IMR-90 (cell line): ENCODE data around the gene MAPKAP1. TPM values are rescaled to one million over a fixed set of nuclear protein-coding genes. Genes with fewer than 3 reads are reported as not detected.
A peak's percentile ranks its signal among the peaks of the same experiment; 100 is the strongest.

Experiments
- ATAC-seq: fragments of 200-7000 bp; cut with Tn5 transposase; 2 replicates; pipeline ENCODE4 v1.9.1; 2020; ENCODE audit warnings: low read depth, mild to moderate bottlenecking, moderate library complexity
- BruUV-seq: library from RNA; stranded (reverse); fragments of 400-500 nt; replicated peaks from 2 replicates; lab custom pipeline; 2021; lab: Mats Ljungman, UMichigan
- CTCF ChIA-PET: fragments of 300-600 bp; formaldehyde crosslinking; extraction: SDS; loops from one replicate; lab custom pipeline; 2021; ENCODE audit warnings: antibody characterized with exemption; lab: Yijun Ruan, JAX
- POLR2A ChIA-PET: fragments of 300-600 bp; sonication (Branson Sonifier 250); formaldehyde crosslinking; loops from one replicate; lab custom pipeline; 2022; ENCODE audit warnings: antibody characterized with exemption; ENCODE audit not compliant: unreplicated experiment; lab: Charles Lee
- DNase-seq: peaks from one replicate; pipeline ENCODE4 v3.0.0; 2013
- H2AFZ ChIP-seq: replicated peaks from 2 replicates; pipeline ENCODE3; 2013; ENCODE audit warnings: low read length, mild to moderate bottlenecking; ENCODE audit not compliant: poor library complexity
- H2AK5ac ChIP-seq: 2 replicates; pipeline ENCODE4 v1.6.1; 2013; ENCODE audit warnings: low read depth, low read length, inconsistent platforms
- H2AK9ac ChIP-seq: replicated peaks from 2 replicates; pipeline ENCODE3; 2013; ENCODE audit warnings: mild to moderate bottlenecking, low read depth, low read length, moderate library complexity; ENCODE audit not compliant: poor library complexity
- H2BK120ac ChIP-seq: 2 replicates; pipeline ENCODE4 v1.6.1; 2013; ENCODE audit warnings: low read depth, low read length, inconsistent platforms
- H2BK15ac ChIP-seq: 3 replicates; pipeline ENCODE4 v1.6.1; 2013; ENCODE audit warnings: low read depth, low read length, inconsistent platforms
- H2BK20ac ChIP-seq: 2 replicates; pipeline ENCODE4 v1.6.1; 2013; ENCODE audit warnings: low read depth, mild to moderate bottlenecking, inconsistent platforms, low read length, moderate library complexity
- H2BK5ac ChIP-seq: 2 replicates; pipeline ENCODE4 v1.6.1; 2013; ENCODE audit warnings: mild to moderate bottlenecking, low read depth, low read length, inconsistent platforms; ENCODE audit not compliant: poor library complexity, severe bottlenecking
- H3K14ac ChIP-seq: replicated peaks from 2 replicates; pipeline ENCODE4 v1.6.1; 2013; ENCODE audit warnings: low read depth, low read length, inconsistent platforms
- H3K18ac ChIP-seq: 2 replicates; pipeline ENCODE4 v1.6.1; 2013; ENCODE audit warnings: low read depth, low read length, control low read depth
- H3K23ac ChIP-seq: 2 replicates; pipeline ENCODE4 v1.6.1; 2013; ENCODE audit warnings: low read depth, low read length, inconsistent platforms
- H3K27ac ChIP-seq: 2 replicates; pipeline ENCODE4 v1.5.1; 2013; ENCODE audit warnings: mild to moderate bottlenecking, control low read depth, low read length; ENCODE audit not compliant: insufficient read depth
- H3K27me3 ChIP-seq: 2 replicates; pipeline ENCODE4 v1.6.1; 2013; ENCODE audit warnings: low read length; ENCODE audit not compliant: control insufficient read depth, insufficient read depth
- H3K36me3 ChIP-seq: 2 replicates; pipeline ENCODE4 v1.6.1; 2013; ENCODE audit warnings: low read length, mixed read lengths; ENCODE audit not compliant: control insufficient read depth, insufficient read depth
- H3K4ac ChIP-seq: 2 replicates; pipeline ENCODE4 v1.6.1; 2013; ENCODE audit warnings: low read depth, low read length, inconsistent platforms
- H3K4me1 ChIP-seq: 2 replicates; pipeline ENCODE4 v1.6.1; 2013; ENCODE audit warnings: low read length, mixed read lengths; ENCODE audit not compliant: control insufficient read depth, insufficient read depth
- H3K4me2 ChIP-seq: 2 replicates; pipeline ENCODE4 v1.6.1; 2013; ENCODE audit warnings: low read depth, mild to moderate bottlenecking, control low read depth, low read length, moderate library complexity
- H3K4me3 ChIP-seq: 2 replicates; pipeline ENCODE4 v1.5.1; 2013; ENCODE audit warnings: low read depth, mild to moderate bottlenecking, control low read depth, low read length, moderate library complexity; ENCODE audit not compliant: insufficient read depth
- H3K56ac ChIP-seq: 2 replicates; pipeline ENCODE4 v1.6.1; 2013; ENCODE audit warnings: low read length, inconsistent platforms; ENCODE audit not compliant: insufficient read depth; ENCODE audit errors: extremely low read depth
- H3K79me1 ChIP-seq, 2 experiments: 2 replicates each; pipeline ENCODE4 v1.6.1; 2013; ENCODE audit warnings: low read length in 2 of 2, inconsistent platforms in 1 of 2, low read depth in 1 of 2
- H3K9ac ChIP-seq: 2 replicates; pipeline ENCODE4 v1.6.1; 2013; ENCODE audit warnings: low read depth, low read length, control low read depth
- H3K9me1 ChIP-seq: 2 replicates; pipeline ENCODE4 v1.6.1; 2013; ENCODE audit warnings: low read length, inconsistent platforms; ENCODE audit not compliant: insufficient read depth
- H3K9me3 ChIP-seq: 2 replicates; pipeline ENCODE4 v1.6.1; 2013; ENCODE audit warnings: low read length; ENCODE audit not compliant: control insufficient read depth, insufficient read depth
- H4K20me1 ChIP-seq: 2 replicates; pipeline ENCODE4 v1.6.1; 2013; ENCODE audit warnings: low read length, inconsistent platforms; ENCODE audit not compliant: insufficient read depth
- H4K5ac ChIP-seq: 2 replicates; pipeline ENCODE4 v1.6.1; 2013; ENCODE audit warnings: mild to moderate bottlenecking, low read depth, low read length, control low read depth
- H4K8ac ChIP-seq, 2 experiments: 2 replicates each; pipeline ENCODE4 v1.6.1; 2013; ENCODE audit warnings: low read depth in 2 of 2, low read length in 2 of 2, control low read depth in 1 of 2, inconsistent platforms in 1 of 2
- H4K91ac ChIP-seq: 2 replicates; pipeline ENCODE4 v1.6.1; 2013; ENCODE audit warnings: low read depth, low read length, inconsistent platforms; ENCODE audit not compliant: insufficient read depth
- BHLHE40 ChIP-seq: fragments of 150-350 bp; IDR thresholded peaks from 2 replicates; pipeline ENCODE4 v1.6.1; 2016; ENCODE audit warnings: mild to moderate bottlenecking, low read depth, low read length
- CEBPB ChIP-seq: IDR thresholded peaks from 2 replicates; pipeline ENCODE4 v1.6.1; 2012; ENCODE audit warnings: low read depth, low read length, improper control_type of control experiment
- CHD1 ChIP-seq: IDR thresholded peaks from 2 replicates; pipeline ENCODE4 v1.6.1; 2012; ENCODE audit warnings: low read depth, low read length, improper control_type of control experiment
- CTCF ChIP-seq: conservative IDR thresholded peaks from 2 replicates; pipeline ENCODE4 v1.5.1; 2012; ENCODE audit warnings: mild to moderate bottlenecking, low read depth, low read length, improper control_type of control experiment
- ELK1 ChIP-seq: fragments of 150-350 bp; IDR thresholded peaks from 2 replicates; pipeline ENCODE4 v1.6.1; 2016; ENCODE audit warnings: low read depth, mild to moderate bottlenecking, low read length, moderate library complexity, borderline replicate concordance
- FOS ChIP-seq: fragments of 150-350 bp; IDR thresholded peaks from 2 replicates; pipeline ENCODE4 v1.6.1; 2016; ENCODE audit warnings: low read depth, low read length
- MAFK ChIP-seq: IDR thresholded peaks from 2 replicates; pipeline ENCODE4 v1.6.1; 2012; ENCODE audit warnings: low read depth, low read length, improper control_type of control experiment
- MAZ ChIP-seq: IDR thresholded peaks from 2 replicates; pipeline ENCODE4 v1.6.1; 2012; ENCODE audit warnings: low read depth, mild to moderate bottlenecking, low read length, improper control_type of control experiment, moderate library complexity, borderline replicate concordance
- MXI1 ChIP-seq: IDR thresholded peaks from 2 replicates; pipeline ENCODE4 v1.6.1; 2012; ENCODE audit warnings: low read depth, mild to moderate bottlenecking, low read length, moderate library complexity, borderline replicate concordance
- NFE2L2 ChIP-seq: fragments of 150-350 bp; IDR thresholded peaks from 2 replicates; pipeline ENCODE4 v1.6.1; 2016; ENCODE audit warnings: low read depth, mild to moderate bottlenecking, low read length
- POLR2A ChIP-seq: IDR thresholded peaks from 2 replicates; pipeline ENCODE4 v1.6.1; 2012; ENCODE audit warnings: mild to moderate bottlenecking, low read depth, low read length
- RAD21 ChIP-seq: IDR thresholded peaks from 2 replicates; pipeline ENCODE4 v1.6.1; 2012; ENCODE audit warnings: low read length, improper control_type of control experiment
- RCOR1 ChIP-seq: IDR thresholded peaks from 2 replicates; pipeline ENCODE4 v1.6.1; 2012; ENCODE audit warnings: mild to moderate bottlenecking, low read length, improper control_type of control experiment; ENCODE audit not compliant: insufficient replicate concordance
- RFX5 ChIP-seq: IDR thresholded peaks from 2 replicates; pipeline ENCODE4 v1.8.0; 2012; ENCODE audit warnings: low read depth, mild to moderate bottlenecking, low read length, moderate library complexity
- SMC3 ChIP-seq: fragments of 150-350 bp; IDR thresholded peaks from 2 replicates; pipeline ENCODE4 v1.6.1; 2016; ENCODE audit warnings: low read depth, mild to moderate bottlenecking, antibody characterized with exemption, low read length, moderate library complexity
- USF2 ChIP-seq: fragments of 150-350 bp; IDR thresholded peaks from 2 replicates; pipeline ENCODE4 v1.6.1; 2017; ENCODE audit warnings: mild to moderate bottlenecking, antibody characterized with exemption, low read length, low read depth
- WGBS, 2 experiments: methylation state at CpG; one replicate each; pipeline versions ENCODE4 v1.1.5 to v1.1.7; 2013; ENCODE audit warnings: missing lambda C conversion rate in 2 of 2; ENCODE audit not compliant: insufficient read length in 1 of 2; ENCODE audit errors: extremely low coverage in 2 of 2; 5-methylcytosine and 5-hydroxymethylcytosine counted together
- dilution Hi-C: fragments of 300-500 bp; cut with HindIII; formaldehyde crosslinking; loops from one replicate; pipeline ENCODE4 v1.14.3; 2018; ENCODE audit warnings: low sequenced_read_pairs; ENCODE audit not compliant: unreplicated experiment
- in situ Hi-C: fragments of 300-500 bp; cut with MboI; formaldehyde crosslinking; loops from 3 replicates; pipeline ENCODE4 v1.14.3; 2019; ENCODE audit warnings: low sequenced_read_pairs, inconsistent platforms, mixed read lengths
- intact Hi-C: fragments of 100-400 bp; cut with micrococcal nuclease; formaldehyde crosslinking; loops from 2 replicates; pipeline ENCODE4 v1.10.0; 2022
- polyA plus RNA-seq, 3 experiments: library from polyadenylated mRNA; depleted of rRNA; stranded (reverse); fragments of >200 nt; gene quantifications; 2 replicates each; pipeline ENCODE4 v1.2.3, GENCODE V29; 2012; ENCODE audit warnings: low replicate concordance in 1 of 3
- total RNA-seq: library from RNA; depleted of rRNA; stranded (reverse); fragments of >200 nt; gene quantifications from 2 replicates; pipeline ENCODE4 v1.2.3, GENCODE V29; 2012

MAPKAP1 gene
- total and polyA plus RNA-seq, 2 of the 4 experiments (the other 2 are of a cell fraction) = 87.2 to 158 TPM

GRCh38 chr9:125745682-125746016, 38.6 kb upstream of the MAPKAP1 start:
- in situ Hi-C loops = no loop called here
- dilution Hi-C loops = no loop called here
- Histone ChIP-seq H3K79me1 (peaks cover 7 to 30% of the 10 kb centered on the region in 2 experiments; a peak in 2 of 4 replicates), H3K36me3 (no peaks in the 10 kb centered on the region), H3K9me1 (peaks cover 4% of the 10 kb centered on the region), H2AK9ac (peak overlapping the region; percentile 2), H4K20me1 (peaks cover 5% of the 10 kb centered on the region; the same call in 1 of the 2 replicates), H3K14ac (peak overlapping the region; percentile 48; the same call in 1 of the 2 replicates), H2BK15ac (peak overlapping the region; percentile 98), H3K27ac (no peak overlapping the region), H3K23ac (peak overlapping the region; percentile 74), H3K56ac (no peak overlapping the region), H2AFZ (peak overlapping the region; percentile 97), H3K9ac (no peak overlapping the region; the same call in 1 of the 2 replicates), H3K9me3 (no peaks in the 10 kb centered on the region), H4K8ac (peak overlapping the region in 1 of 2 experiments; percentile 28; a peak in 2 of 4 replicates), H2BK20ac (peak overlapping the region; percentile 77; the same call in 1 of the 2 replicates), H3K4me2 (peak overlapping the region; percentile 97), H4K91ac (peak overlapping the region; percentile 9; the same call in 1 of the 2 replicates), H4K5ac (no peak overlapping the region), H3K27me3 (no peaks in the 10 kb centered on the region), H3K4ac (peak overlapping the region; percentile 31), H2AK5ac (peak overlapping the region; percentile 76), H3K18ac (no peak overlapping the region), H3K4me3 (peak overlapping the region; percentile 63), H2BK120ac (peak overlapping the region; percentile 39), H2BK5ac (no peak overlapping the region), H3K4me1 (peaks cover 6% of the 10 kb centered on the region)
- POLR2A ChIA-PET = no interaction called here
- DNase-seq (no peak), ATAC-seq (no peak)
- WGBS, 2 experiments = 80% methylated on average over 1 of the region's 6 CpGs; no CpG with 5 or more reads in 1 of the 2 experiments
- intact Hi-C loops = loop anchor here (2.0 to 10.0 kb wide), 5 partner anchors 142 to 749 kb away; no protein-coding TSS in a partner anchor
- CTCF ChIA-PET = interaction anchor here (0.8 kb wide), 1 partner anchor 1140 kb away, joined by 3 read pairs; no protein-coding TSS in a partner anchor
- no TSS peak for BruUV-seq
- TF ChIP-seq SMC3 = no peak
- TF ChIP-seq CEBPB = no peak
- no peak for TF ChIP-seq NFE2L2
- TF ChIP-seq MAZ = no peak
- no peak for TF ChIP-seq RAD21
- TF ChIP-seq USF2 = no peak
- no peak for TF ChIP-seq CHD1
- TF ChIP-seq CTCF = no peak
- TF ChIP-seq FOS = no peak
- no peak for TF ChIP-seq MAFK
- no peak for TF ChIP-seq POLR2A
- no peak for TF ChIP-seq MXI1
- TF ChIP-seq RFX5 = no peak
- no peak for TF ChIP-seq RCOR1
- no peak for TF ChIP-seq BHLHE40
- no peak for TF ChIP-seq ELK1
